HCT116 (cell line): ENCODE results near the gene HSF4. TPM values are rescaled to one million over a fixed set of nuclear protein-coding genes. Genes with fewer than 3 reads are reported as not detected.

Experiments used
- ATAC-seq: fragments of 200-7000 bp; cut with Tn5 transposase; 2 replicates; pipeline ENCODE4 v1.9.1; 2020; ENCODE audit warnings: mild to moderate bottlenecking, moderate library complexity
- BruUV-seq: library from RNA; stranded (reverse); fragments of 400-500 nt; replicated peaks from 2 replicates; lab custom pipeline; 2021; lab: Mats Ljungman, UMichigan
- CTCF ChIA-PET: fragments of 300-600 bp; sonication (Branson Sonifier 250); formaldehyde crosslinking; loops from one replicate; lab custom pipeline; 2021; ENCODE audit warnings: antibody characterized with exemption; lab: Charles Lee
- POLR2A ChIA-PET: fragments of 300-600, 350-600 bp; sonication (Branson Sonifier 250); formaldehyde crosslinking; loops from one replicate; lab custom pipeline; 2021; ENCODE audit warnings: antibody characterized with exemption; lab: Charles Lee
- RAD21 ChIA-PET, 2 experiments: fragments of 300-600 bp; sonication (Branson Sonifier 250); formaldehyde crosslinking; loops; one replicate each; lab custom pipeline; 2023; ENCODE audit warnings: low total read pairs in 2 of 2; ENCODE audit not compliant: uncharacterized antibody in 2 of 2, unreplicated experiment in 2 of 2, low non-redundant PET in 1 of 2; lab: Charles Lee
- DNase-seq: peaks from one replicate; pipeline ENCODE4 v3.0.0-alpha.2; 2010; ENCODE audit warnings: low read depth, low spot score
- H2AFZ ChIP-seq: fragments of 200-600 bp; shearing (Covaris generic), sonication (generic); 2 replicates; pipeline ENCODE4 v1.6.1; 2017; ENCODE audit warnings: low read depth, mixed run types, mixed read lengths, antibody characterized with exemption, low read length; ENCODE audit not compliant: poor library complexity, severe bottlenecking
- H3K27ac ChIP-seq: 2 replicates; pipeline ENCODE4 v1.5.1; 2012; ENCODE audit warnings: low read depth, low read length
- H3K27me3 ChIP-seq: fragments of 200-600 bp; sonication (generic); 2 replicates; pipeline ENCODE4 v1.6.1; 2016; ENCODE audit warnings: mixed run types, low read length, mixed read lengths; ENCODE audit not compliant: insufficient read depth
- H3K36me3 ChIP-seq, 2 experiments: fragments of 200-500 bp in 1 of 2; fragments of 200-600 bp in 1 of 2; sonication (Bioruptor generic) in 1 of 2; sonication (generic) in 1 of 2; 2 replicates each; pipeline versions ENCODE4 v1.5.1 to v1.6.1; 2014 to 2016; ENCODE audit warnings: low read length in 2 of 2, inconsistent platforms in 1 of 2, mixed read lengths in 1 of 2, mixed run types in 1 of 2; ENCODE audit not compliant: insufficient read depth in 2 of 2, control insufficient read depth in 1 of 2
- H3K4me1 ChIP-seq, 2 experiments: fragments of 200-600 bp in 1 of 2; sonication (generic) in 1 of 2; 2 replicates each; pipeline versions ENCODE4 v1.5.1 to v1.6.1; 2012 to 2017; ENCODE audit warnings: low read length in 2 of 2, inconsistent platforms in 1 of 2, mild to moderate bottlenecking in 1 of 2, mixed read lengths in 1 of 2, mixed run types in 1 of 2, moderate library complexity in 1 of 2; ENCODE audit not compliant: insufficient read depth in 2 of 2, control insufficient read depth in 1 of 2
- H3K4me2 ChIP-seq: fragments of 200-600 bp; sonication (generic); 2 replicates; pipeline ENCODE4 v1.6.1; 2017; ENCODE audit warnings: mixed run types, low read length, mixed read lengths
- H3K4me3 ChIP-seq, 2 experiments: fragments of 200-600 bp in 1 of 2; sonication (generic) in 1 of 2; replicated peaks in 1 of 2; 2 replicates each; pipeline ENCODE4 v1.5.1; 2011 to 2016; ENCODE audit warnings: low read length in 2 of 2, control low read depth in 1 of 2, low read depth in 1 of 2, mild to moderate bottlenecking in 1 of 2, mixed read lengths in 1 of 2, mixed run types in 1 of 2
- H3K79me2 ChIP-seq: fragments of 200-600 bp; sonication (generic); 2 replicates; pipeline ENCODE4 v1.6.1; 2017; ENCODE audit warnings: mild to moderate bottlenecking, mixed run types, low read length, moderate library complexity, mixed read lengths; ENCODE audit not compliant: insufficient read depth
- H3K9ac ChIP-seq: fragments of 200-600 bp; sonication (generic); 2 replicates; pipeline ENCODE4 v1.6.1; 2016; ENCODE audit warnings: low read length, mixed read lengths
- H3K9me2 ChIP-seq: fragments of 200-600 bp; sonication (generic), shearing (Covaris generic); 2 replicates; pipeline ENCODE4 v1.6.1; 2017; ENCODE audit warnings: mixed run types, mild to moderate bottlenecking, moderate library complexity; ENCODE audit not compliant: insufficient read depth
- H3K9me3 ChIP-seq, 2 experiments: fragments of 200-500 bp in 1 of 2; fragments of 200-600 bp in 1 of 2; sonication (Bioruptor generic) in 1 of 2; sonication (generic) in 1 of 2; 2 replicates each; pipeline ENCODE4 v1.6.1; 2014 to 2017; ENCODE audit warnings: low read length in 2 of 2, mixed read lengths in 2 of 2, inconsistent platforms in 1 of 2, low read depth in 1 of 2, mild to moderate bottlenecking in 1 of 2, mixed run types in 1 of 2, moderate library complexity in 1 of 2; ENCODE audit not compliant: control insufficient read depth in 1 of 2, insufficient read depth in 1 of 2
- H4K20me1 ChIP-seq: fragments of 200-600 bp; sonication (generic), shearing (Covaris generic); 2 replicates; pipeline ENCODE4 v1.6.1; 2017; ENCODE audit warnings: mixed run types, mild to moderate bottlenecking, moderate library complexity; ENCODE audit not compliant: insufficient read depth
- CTCF ChIP-seq, 3 experiments: fragments of 200-600 bp in 1 of 3; sonication (generic) in 1 of 3; IDR thresholded peaks in 2 of 3; conservative IDR thresholded peaks in 1 of 3; 2 replicates each; pipeline ENCODE4 v1.5.1; 2012 to 2017; ENCODE audit warnings: low read depth in 2 of 3, low read length in 2 of 3, antibody characterized with exemption in 1 of 3, borderline replicate concordance in 1 of 3, control low read depth in 1 of 3, mild to moderate bottlenecking in 1 of 3, mixed read lengths in 1 of 3, mixed run types in 1 of 3, moderate library complexity in 1 of 3; ENCODE audit not compliant: insufficient read depth in 1 of 3
- EZH2phosphoT487 ChIP-seq: fragments of 200-600 bp; IDR thresholded peaks from 2 replicates; pipeline ENCODE4 v1.6.1; 2018; ENCODE audit warnings: antibody characterized with exemption, borderline replicate concordance
- FOSL1 ChIP-seq: IDR thresholded peaks from 2 replicates; pipeline ENCODE4 v1.6.1; 2012; ENCODE audit warnings: low read depth
- TCF7L2 ChIP-seq: IDR thresholded peaks from 2 replicates; pipeline ENCODE4 v1.7.0; 2011; ENCODE audit warnings: borderline replicate concordance, inconsistent platforms; ENCODE audit not compliant: insufficient read depth, insufficient read length; ENCODE audit errors: extremely low read depth
- YY1 ChIP-seq: IDR thresholded peaks from 2 replicates; pipeline ENCODE4 v1.6.1; 2011; ENCODE audit warnings: low read length, low read depth, moderate library complexity, mild to moderate bottlenecking; ENCODE audit not compliant: insufficient replicate concordance; ENCODE audit errors: extremely low read depth
- intact Hi-C: fragments of 100-400 bp; cut with micrococcal nuclease; formaldehyde crosslinking; loops from 2 replicates; pipeline ENCODE4 v1.10.0; 2022
- total RNA-seq: library from RNA; stranded (reverse); gene quantifications from one replicate; pipeline ENCODE4 v1.2.1, GENCODE V29; 2021; ENCODE audit not compliant: unreplicated experiment

The HSF4 gene
- total RNA-seq, 1 experiment from 2014 or later, result 46.6 TPM

DNA sequence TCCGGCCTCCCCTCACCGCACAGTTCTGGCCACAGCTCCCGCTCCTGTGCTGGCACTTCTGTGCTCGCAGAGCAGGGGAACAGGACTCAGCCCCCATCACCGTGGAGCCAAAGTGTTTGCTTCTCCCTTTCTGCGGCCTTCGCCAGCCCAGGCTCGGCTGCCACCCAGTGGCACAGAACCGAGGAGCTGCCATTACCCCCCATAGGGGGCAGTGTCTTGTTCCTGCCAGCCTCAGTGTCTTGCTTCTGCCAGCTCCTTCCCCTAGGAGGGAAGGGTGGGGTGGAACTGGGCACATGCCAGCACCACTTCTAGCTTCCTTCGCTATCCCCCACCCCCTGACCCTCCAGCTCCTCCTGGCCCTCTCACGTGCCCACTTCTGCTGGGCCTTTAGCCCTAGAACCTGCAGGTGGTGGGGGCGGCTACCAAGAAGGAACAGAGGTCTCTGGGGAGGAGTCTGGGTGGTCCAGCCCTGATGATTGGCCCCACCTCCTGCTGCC is 33.7 kb downstream of the HSF4 start:
- peaks cover 44% of the 10 kb centered on the region for H3K79me2 ChIP-seq
- peak; percentile 64 for DNase-seq
- CTCF ChIA-PET, result interaction anchor here (0.7 to 2.3 kb wide), 33 partner anchors 9 to 303 kb away, joined by 3 to 14 read pairs (median 5); partner anchors contain the start of genes ATP6V0D1, CES3, FBXL8 and FHOD1
- H3K9me2 ChIP-seq, result no peaks in the 10 kb centered on the region
- H3K27me3 ChIP-seq, result no peaks in the 10 kb centered on the region
- BruUV-seq, result no TSS peak
- H3K27ac ChIP-seq, result peak overlapping the region; percentile 99
- H3K9me3 ChIP-seq, result no peaks in the 10 kb centered on the region
- H4K20me1 ChIP-seq, result no peaks in the 10 kb centered on the region; the same call in 1 of the 2 replicates
- peak overlapping the region; percentile 75; the same call in 1 of the 2 replicates for H3K9ac ChIP-seq
- no peak overlapping the region for H2AFZ ChIP-seq
- ATAC-seq, result peak; percentile 67
- peak overlapping the region; percentile 97 for H3K4me2 ChIP-seq
- intact Hi-C loops, result no loop called here
- TF ChIP-seq YY1, result peak; percentile 63
- TF ChIP-seq FOSL1, result no peak
- peak in 2 of 3 experiments; percentile 98; a peak in 4 of 6 replicates for TF ChIP-seq CTCF (IDR thresholded peaks at IDR 0.05 in 2 of 3, conservative IDR thresholded peaks at IDR 0.05 in 1 of 3; ENCODE audit: borderline replicate concordance in 1 of 3, insufficient read depth in 1 of 3, low read depth in 2 of 3, low read length in 2 of 3)
- no peak for TF ChIP-seq EZH2phosphoT487
- no peak for TF ChIP-seq TCF7L2
- TF ChIP-seq, all 23 proteins: peak for 2
- H3K4me1 ChIP-seq, result peaks cover 19 to 42% of the 10 kb centered on the region in 2 experiments
- ChIA-PET POLR2A (interaction anchor here (1.0 to 2.3 kb wide), 5 partner anchors 10 to 49 kb away, joined by 3 to 11 read pairs (median 8); partner anchors contain the start of genes FHOD1, NOL3 and TMEM208), RAD21 (no interaction called here)
- H3K36me3 ChIP-seq, result peaks cover 35 to 47% of the 10 kb centered on the region in 2 experiments; a peak in 3 of 4 replicates
- peak overlapping the region; percentile 78 for H3K4me3 ChIP-seq
